Liver (tissue), 9 donors: Measurements from ENCODE around the gene SBK3. TPM values are rescaled to one million over a fixed set of nuclear protein-coding genes. Genes with fewer than 3 reads are reported as not detected.

Experiments used
- DNase-seq: peaks from one replicate; pipeline ENCODE4 v3.0.0-alpha.2; 2017; ENCODE audit warnings: low spot score
- H3K27ac ChIP-seq, 2 donors: one replicate each; pipeline ENCODE4 v1.7.0; 2013; ENCODE audit warnings: inconsistent platforms in 2 of 2, low read length in 2 of 2, control low read depth in 1 of 2, low read depth in 1 of 2, mild to moderate bottlenecking in 1 of 2
- H3K27me3 ChIP-seq, 4 donors: one replicate each; pipeline versions ENCODE4 v1.6.1 to v1.7.0; 2013; ENCODE audit warnings: low read length in 3 of 4, inconsistent platforms in 1 of 4, mild to moderate bottlenecking in 1 of 4, moderate library complexity in 1 of 4; ENCODE audit not compliant: control insufficient read depth in 4 of 4, insufficient read depth in 4 of 4
- H3K36me3 ChIP-seq, 4 donors: one replicate each; pipeline versions ENCODE4 v1.6.1 to v1.7.0; 2013; ENCODE audit warnings: low read length in 3 of 4, mild to moderate bottlenecking in 3 of 4, low read depth in 1 of 4, moderate library complexity in 1 of 4; ENCODE audit not compliant: control insufficient read depth in 4 of 4, insufficient read depth in 3 of 4
- H3K4me1 ChIP-seq, 4 donors: one replicate each; pipeline versions ENCODE4 v1.6.1 to v1.7.0; 2013; ENCODE audit warnings: low read length in 3 of 4, mild to moderate bottlenecking in 3 of 4, moderate library complexity in 1 of 4; ENCODE audit not compliant: control insufficient read depth in 4 of 4, insufficient read depth in 4 of 4
- H3K4me3 ChIP-seq, 3 donors: one replicate each; pipeline versions ENCODE4 v1.6.1 to v1.7.0; 2013; ENCODE audit warnings: low read length in 3 of 3, control low read depth in 1 of 3, low read depth in 1 of 3, mild to moderate bottlenecking in 1 of 3
- H3K9ac ChIP-seq, 2 donors: one replicate each; pipeline ENCODE4 v1.7.0; 2013; ENCODE audit warnings: low read length in 2 of 2, mild to moderate bottlenecking in 2 of 2, moderate library complexity in 2 of 2, control low read depth in 1 of 2, low read depth in 1 of 2
- H3K9me3 ChIP-seq, 4 donors: one replicate each; pipeline versions ENCODE4 v1.6.1 to v1.7.0; 2013; ENCODE audit warnings: low read length in 3 of 4; ENCODE audit not compliant: control insufficient read depth in 4 of 4
- FOXA1 ChIP-seq: IDR thresholded peaks from 2 replicates; pipeline ENCODE4 v1.6.1; 2016; ENCODE audit warnings: antibody characterized with exemption
- FOXA2 ChIP-seq: IDR thresholded peaks from 2 replicates; pipeline ENCODE4 v1.6.1; 2016; ENCODE audit warnings: antibody characterized with exemption
- GABPA ChIP-seq, 2 donors: IDR thresholded peaks in 1 of 2; conservative IDR thresholded peaks in 1 of 2; 2 replicates each; pipeline ENCODE4 v1.6.1; 2016; ENCODE audit warnings: antibody characterized with exemption in 2 of 2, mild to moderate bottlenecking in 1 of 2, moderate library complexity in 1 of 2
- HNF4A ChIP-seq, 2 donors: conservative IDR thresholded peaks; 2 replicates each; pipeline ENCODE4 v1.6.1; 2016; ENCODE audit warnings: antibody characterized with exemption in 2 of 2, mild to moderate bottlenecking in 2 of 2
- HNF4G ChIP-seq: IDR thresholded peaks from 2 replicates; pipeline ENCODE4 v1.6.1; 2016; ENCODE audit warnings: antibody characterized with exemption
- JUND ChIP-seq, 2 donors: IDR thresholded peaks; 2 replicates each; pipeline ENCODE4 v1.6.1; 2016; ENCODE audit warnings: antibody characterized with exemption in 2 of 2
- NR2F2 ChIP-seq: IDR thresholded peaks from 2 replicates; pipeline ENCODE4 v1.6.1; 2016; ENCODE audit warnings: antibody characterized with exemption
- RAD21 ChIP-seq, 2 donors: IDR thresholded peaks; 2 replicates each; pipeline ENCODE4 v1.6.1; 2016; ENCODE audit warnings: antibody characterized with exemption in 2 of 2, mild to moderate bottlenecking in 2 of 2
- RXRA ChIP-seq, 2 donors: IDR thresholded peaks; 2 replicates each; pipeline ENCODE4 v1.6.1; 2017 to 2018; ENCODE audit warnings: antibody characterized with exemption in 2 of 2, mild to moderate bottlenecking in 1 of 2
- TAF1 ChIP-seq: conservative IDR thresholded peaks from 2 replicates; pipeline ENCODE4 v1.6.1; 2016; ENCODE audit warnings: antibody characterized with exemption, mild to moderate bottlenecking
- YY1 ChIP-seq: IDR thresholded peaks from 2 replicates; pipeline ENCODE4 v1.6.1; 2016; ENCODE audit warnings: antibody characterized with exemption, mild to moderate bottlenecking
- WGBS: extraction: QIAGEN DNeasy Blood & Tissue Kit; methylation state at CpG from one replicate; pipeline ENCODE4 v1.1.7; 2013; 5-methylcytosine and 5-hydroxymethylcytosine counted together
- polyA plus RNA-seq, 2 donors: library from polyadenylated mRNA; stranded (reverse) in 1 of 2; unstranded in 1 of 2; fragments of 200-250 nt in 1 of 2; fragments of >200 nt in 1 of 2; fragmentation: Nextera tagmentation in 1 of 2; extraction: Ambion mirVana in 1 of 2; gene quantifications; one replicate each; pipeline versions ENCODE4 v1.2.1 to v1.2.3, GENCODE V29; 2013 to 2015
- total RNA-seq, 2 donors: library from RNA; depleted of rRNA; stranded (reverse); fragments of >200 nt; gene quantifications; one replicate each; pipeline ENCODE4 v1.2.3, GENCODE V29; 2014
- TF ChIP-seq, protein P1 (sequence below): fragments of 150-350 bp; IDR thresholded peaks from 2 replicates; pipeline ENCODE4 v1.5.1; 2017; ENCODE audit warnings: improper control_type of control experiment, low read depth, low read length; ENCODE audit not compliant: missing input control
- TF ChIP-seq, protein P2 (sequence below): IDR thresholded peaks from 2 replicates; pipeline ENCODE4 v1.6.1; 2016; ENCODE audit warnings: antibody characterized with exemption, mild to moderate bottlenecking
- TF ChIP-seq, protein P3 (sequence below): IDR thresholded peaks from 2 replicates; pipeline ENCODE4 v1.6.1; 2016; ENCODE audit warnings: antibody characterized with exemption
- TF ChIP-seq, protein P4 (sequence below): IDR thresholded peaks from 2 replicates; pipeline ENCODE4 v1.6.1; 2016; ENCODE audit warnings: antibody characterized with exemption
- donor health status: healthy.
- donor health status: healthy.
- donor health status: healthy.
- donor health status: healthy.
- donor health status: healthy.

The SBK3 gene, protein sequence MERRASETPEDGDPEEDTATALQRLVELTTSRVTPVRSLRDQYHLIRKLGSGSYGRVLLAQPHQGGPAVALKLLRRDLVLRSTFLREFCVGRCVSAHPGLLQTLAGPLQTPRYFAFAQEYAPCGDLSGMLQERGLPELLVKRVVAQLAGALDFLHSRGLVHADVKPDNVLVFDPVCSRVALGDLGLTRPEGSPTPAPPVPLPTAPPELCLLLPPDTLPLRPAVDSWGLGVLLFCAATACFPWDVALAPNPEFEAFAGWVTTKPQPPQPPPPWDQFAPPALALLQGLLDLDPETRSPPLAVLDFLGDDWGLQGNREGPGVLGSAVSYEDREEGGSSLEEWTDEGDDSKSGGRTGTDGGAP
- total RNA-seq (not detected), polyA plus RNA-seq (under 1 TPM in 1 of 2 donors, not detected in 1; 0.03 TPM)

DNA sequence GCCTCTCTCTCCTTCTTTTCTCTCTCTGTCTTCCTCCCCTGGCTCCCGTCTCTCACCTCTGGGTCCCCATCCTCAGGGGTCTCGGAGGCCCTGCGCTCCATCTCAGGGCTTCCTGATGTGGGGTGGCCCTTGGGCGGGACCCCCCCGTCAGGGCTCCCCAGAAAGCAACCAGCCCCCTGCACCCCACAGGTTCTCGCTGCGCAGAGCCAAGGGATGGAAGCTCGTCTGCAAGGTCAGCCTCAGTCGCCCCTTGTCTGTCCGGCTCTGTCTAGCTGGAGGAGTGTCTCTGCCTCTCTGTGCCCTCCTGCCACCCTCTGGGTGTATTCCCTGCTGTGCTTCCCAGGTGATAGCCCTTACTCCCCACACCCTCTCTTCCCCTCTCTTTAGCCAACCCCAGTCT, at the start of gene SBK3:
TSS of gene SBK3 (minus strand) at position 101 of the 400 bp plus-strand sequence. CDS start at position 101, 0 bp downstream.
- H3K4me1 ChIP-seq = peaks cover 0 to 2% (median 0%) of the 10 kb centered on the region in 4 donors
- H3K9me3 ChIP-seq = no peaks in the 10 kb centered on the region
- H3K9ac ChIP-seq = no peak within 1 kb of the TSS
- DNase-seq = no peak
- peaks cover 0 to 6% (median 3%) of the 10 kb centered on the region in 4 donors for H3K27me3 ChIP-seq
- TF ChIP-seq JUND (IDR thresholded peaks at IDR 0.05) = no peak
- TF ChIP-seq RXRA (IDR thresholded peaks at IDR 0.05) = no peak
- TF ChIP-seq, protein P1, sequence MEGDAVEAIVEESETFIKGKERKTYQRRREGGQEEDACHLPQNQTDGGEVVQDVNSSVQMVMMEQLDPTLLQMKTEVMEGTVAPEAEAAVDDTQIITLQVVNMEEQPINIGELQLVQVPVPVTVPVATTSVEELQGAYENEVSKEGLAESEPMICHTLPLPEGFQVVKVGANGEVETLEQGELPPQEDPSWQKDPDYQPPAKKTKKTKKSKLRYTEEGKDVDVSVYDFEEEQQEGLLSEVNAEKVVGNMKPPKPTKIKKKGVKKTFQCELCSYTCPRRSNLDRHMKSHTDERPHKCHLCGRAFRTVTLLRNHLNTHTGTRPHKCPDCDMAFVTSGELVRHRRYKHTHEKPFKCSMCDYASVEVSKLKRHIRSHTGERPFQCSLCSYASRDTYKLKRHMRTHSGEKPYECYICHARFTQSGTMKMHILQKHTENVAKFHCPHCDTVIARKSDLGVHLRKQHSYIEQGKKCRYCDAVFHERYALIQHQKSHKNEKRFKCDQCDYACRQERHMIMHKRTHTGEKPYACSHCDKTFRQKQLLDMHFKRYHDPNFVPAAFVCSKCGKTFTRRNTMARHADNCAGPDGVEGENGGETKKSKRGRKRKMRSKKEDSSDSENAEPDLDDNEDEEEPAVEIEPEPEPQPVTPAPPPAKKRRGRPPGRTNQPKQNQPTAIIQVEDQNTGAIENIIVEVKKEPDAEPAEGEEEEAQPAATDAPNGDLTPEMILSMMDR = no peak
- no peak for TF ChIP-seq FOXA1
- no peak for TF ChIP-seq YY1
- TF ChIP-seq GABPA (IDR thresholded peaks at IDR 0.05 in 1 of 2, conservative IDR thresholded peaks at IDR 0.05 in 1 of 2) = no peak
- TF ChIP-seq FOXA2 = no peak
- TF ChIP-seq, protein P2, sequence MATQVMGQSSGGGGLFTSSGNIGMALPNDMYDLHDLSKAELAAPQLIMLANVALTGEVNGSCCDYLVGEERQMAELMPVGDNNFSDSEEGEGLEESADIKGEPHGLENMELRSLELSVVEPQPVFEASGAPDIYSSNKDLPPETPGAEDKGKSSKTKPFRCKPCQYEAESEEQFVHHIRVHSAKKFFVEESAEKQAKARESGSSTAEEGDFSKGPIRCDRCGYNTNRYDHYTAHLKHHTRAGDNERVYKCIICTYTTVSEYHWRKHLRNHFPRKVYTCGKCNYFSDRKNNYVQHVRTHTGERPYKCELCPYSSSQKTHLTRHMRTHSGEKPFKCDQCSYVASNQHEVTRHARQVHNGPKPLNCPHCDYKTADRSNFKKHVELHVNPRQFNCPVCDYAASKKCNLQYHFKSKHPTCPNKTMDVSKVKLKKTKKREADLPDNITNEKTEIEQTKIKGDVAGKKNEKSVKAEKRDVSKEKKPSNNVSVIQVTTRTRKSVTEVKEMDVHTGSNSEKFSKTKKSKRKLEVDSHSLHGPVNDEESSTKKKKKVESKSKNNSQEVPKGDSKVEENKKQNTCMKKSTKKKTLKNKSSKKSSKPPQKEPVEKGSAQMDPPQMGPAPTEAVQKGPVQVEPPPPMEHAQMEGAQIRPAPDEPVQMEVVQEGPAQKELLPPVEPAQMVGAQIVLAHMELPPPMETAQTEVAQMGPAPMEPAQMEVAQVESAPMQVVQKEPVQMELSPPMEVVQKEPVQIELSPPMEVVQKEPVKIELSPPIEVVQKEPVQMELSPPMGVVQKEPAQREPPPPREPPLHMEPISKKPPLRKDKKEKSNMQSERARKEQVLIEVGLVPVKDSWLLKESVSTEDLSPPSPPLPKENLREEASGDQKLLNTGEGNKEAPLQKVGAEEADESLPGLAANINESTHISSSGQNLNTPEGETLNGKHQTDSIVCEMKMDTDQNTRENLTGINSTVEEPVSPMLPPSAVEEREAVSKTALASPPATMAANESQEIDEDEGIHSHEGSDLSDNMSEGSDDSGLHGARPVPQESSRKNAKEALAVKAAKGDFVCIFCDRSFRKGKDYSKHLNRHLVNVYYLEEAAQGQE = no peak
- TF ChIP-seq TAF1 = no peak
- no peaks in the 10 kb centered on the region for H3K36me3 ChIP-seq
- no peak within 1 kb of the TSS for H3K27ac ChIP-seq
- WGBS = 80% methylated on average over 10 of the region's 10 CpGs
- no peak within 1 kb of the TSS for H3K4me3 ChIP-seq

DNA sequence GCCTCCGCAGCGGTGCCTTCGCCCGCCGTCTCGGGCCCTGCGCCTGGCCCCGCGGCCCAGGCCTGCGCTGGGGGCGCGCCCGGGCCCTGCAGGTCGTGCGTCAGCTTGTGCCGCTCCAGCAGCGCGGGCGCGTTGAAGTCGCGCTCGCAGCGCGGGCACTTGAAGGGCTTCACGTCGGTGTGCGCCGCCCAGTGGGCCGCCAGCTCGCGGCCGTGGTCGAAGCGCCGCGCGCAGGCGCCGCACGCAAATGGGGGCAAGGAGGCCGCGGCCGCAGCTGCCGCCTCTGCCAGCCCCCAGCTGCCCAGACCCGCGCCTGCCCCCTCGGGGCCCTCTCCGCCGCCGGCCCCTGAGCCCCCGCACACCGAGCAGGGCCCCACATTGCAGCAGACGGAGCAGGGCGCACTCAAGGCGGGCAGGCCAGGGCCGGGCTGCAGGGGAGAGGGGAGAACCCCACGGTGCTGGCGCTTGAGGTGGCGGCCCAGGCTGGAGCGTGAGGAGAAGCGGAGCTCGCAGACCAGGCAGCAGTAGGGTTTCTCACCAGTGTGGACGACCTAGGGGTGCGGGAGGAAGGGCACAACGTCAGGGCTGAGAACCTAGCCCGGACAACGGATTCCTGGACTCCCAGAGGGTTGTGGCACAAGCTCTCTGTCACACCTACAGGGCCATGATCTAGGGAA, 47.9 kb upstream of the SBK3 start:
- H3K36me3 ChIP-seq = peaks cover 3 to 28% (median 12%) of the 10 kb centered on the region in 4 donors
- H3K4me3 ChIP-seq = no peak overlapping the region
- no peak overlapping the region for H3K27ac ChIP-seq
- H3K9me3 ChIP-seq = no peaks in the 10 kb centered on the region
- 89% methylated on average over 68 of the region's 68 CpGs for WGBS
- DNase-seq = no peak
- no peaks in the 10 kb centered on the region for H3K4me1 ChIP-seq
- TF ChIP-seq HNF4A (conservative IDR thresholded peaks at IDR 0.05) (no peak), TAF1 (no peak), GABPA (IDR thresholded peaks at IDR 0.05 in 1 of 2, conservative IDR thresholded peaks at IDR 0.05 in 1 of 2) (no peak), HNF4G (no peak), YY1 (no peak), JUND (IDR thresholded peaks at IDR 0.05) (no peak), FOXA2 (no peak), RAD21 (IDR thresholded peaks at IDR 0.05) (no peak), RXRA (IDR thresholded peaks at IDR 0.05) (no peak), NR2F2 (no peak)
- TF ChIP-seq, protein P3, sequence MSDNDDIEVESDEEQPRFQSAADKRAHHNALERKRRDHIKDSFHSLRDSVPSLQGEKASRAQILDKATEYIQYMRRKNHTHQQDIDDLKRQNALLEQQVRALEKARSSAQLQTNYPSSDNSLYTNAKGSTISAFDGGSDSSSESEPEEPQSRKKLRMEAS = no peak
- TF ChIP-seq, protein P2 = no peak
- TF ChIP-seq, protein P4, sequence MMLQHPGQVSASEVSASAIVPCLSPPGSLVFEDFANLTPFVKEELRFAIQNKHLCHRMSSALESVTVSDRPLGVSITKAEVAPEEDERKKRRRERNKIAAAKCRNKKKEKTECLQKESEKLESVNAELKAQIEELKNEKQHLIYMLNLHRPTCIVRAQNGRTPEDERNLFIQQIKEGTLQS = no peak
- TF ChIP-seq, protein P1 = no peak
- no peaks in the 10 kb centered on the region for H3K27me3 ChIP-seq
- H3K9ac ChIP-seq = no peak overlapping the region
